Neuronal stem cell (in vitro differentiated cells): Measurements from ENCODE around the gene PHACTR4.

Source experiments
- DNase-seq: peaks from one replicate; pipeline ENCODE4 v3.0.0-alpha.2; 2013; ENCODE audit warnings: low spot score
- H2AFZ ChIP-seq: one replicate; pipeline ENCODE4 v1.6.1; 2013; ENCODE audit warnings: mild to moderate bottlenecking, low read length, inconsistent platforms
- H2AK5ac ChIP-seq: 2 replicates; pipeline ENCODE4 v1.6.1; 2013; ENCODE audit warnings: low read depth, mild to moderate bottlenecking, inconsistent platforms, low read length, moderate library complexity, mixed read lengths
- H2BK120ac ChIP-seq: 2 replicates; pipeline ENCODE4 v1.6.1; 2013; ENCODE audit warnings: low read depth, mild to moderate bottlenecking, inconsistent platforms, low read length, moderate library complexity, mixed read lengths
- H2BK12ac ChIP-seq: one replicate; pipeline ENCODE4 v1.6.1; 2013; ENCODE audit warnings: low read length, inconsistent platforms
- H2BK15ac ChIP-seq: 2 replicates; pipeline ENCODE4 v1.6.1; 2013; ENCODE audit warnings: mild to moderate bottlenecking, low read length, inconsistent platforms, mixed read lengths
- H2BK5ac ChIP-seq: one replicate; pipeline ENCODE4 v1.6.1; 2013; ENCODE audit warnings: inconsistent platforms, mild to moderate bottlenecking, low read length, moderate library complexity
- H3K14ac ChIP-seq: one replicate; pipeline ENCODE4 v1.6.1; 2013; ENCODE audit warnings: low read length, inconsistent platforms
- H3K18ac ChIP-seq: 2 replicates; pipeline ENCODE4 v1.6.1; 2013; ENCODE audit warnings: low read length, inconsistent platforms
- H3K23ac ChIP-seq: 2 replicates; pipeline ENCODE4 v1.6.1; 2013; ENCODE audit warnings: low read depth, mild to moderate bottlenecking, mixed read lengths, low read length, inconsistent platforms; ENCODE audit not compliant: poor library complexity
- H3K27ac ChIP-seq: replicated peaks from 3 replicates; pipeline ENCODE4 v1.5.1; 2013; ENCODE audit warnings: low read length, inconsistent platforms
- H3K27me3 ChIP-seq, 3 experiments: 2 replicates each; pipeline ENCODE4 v1.6.1; 2013; ENCODE audit warnings: low read length in 3 of 3, mild to moderate bottlenecking in 2 of 3, inconsistent platforms in 1 of 3, low read depth in 1 of 3, mixed read lengths in 1 of 3, moderate library complexity in 1 of 3; ENCODE audit not compliant: control insufficient read depth in 3 of 3, insufficient read depth in 3 of 3
- H3K36me3 ChIP-seq, 2 donors: replicated peaks in 1 of 2; 2 replicates each; pipeline ENCODE4 v1.6.1; 2013; ENCODE audit warnings: low read length in 2 of 2; ENCODE audit not compliant: control insufficient read depth in 2 of 2, insufficient read depth in 2 of 2
- H3K4ac ChIP-seq: 2 replicates; pipeline ENCODE4 v1.6.1; 2013; ENCODE audit warnings: inconsistent platforms, mild to moderate bottlenecking, low read length, moderate library complexity
- H3K4me1 ChIP-seq, 2 donors: 1 replicate in 1 of 2; 2 replicates in 1 of 2; pipeline ENCODE4 v1.6.1; 2013; ENCODE audit warnings: low read length in 2 of 2, low read depth in 1 of 2; ENCODE audit not compliant: control insufficient read depth in 2 of 2, insufficient read depth in 1 of 2
- H3K4me2 ChIP-seq: one replicate; pipeline ENCODE4 v1.6.1; 2013; ENCODE audit warnings: mild to moderate bottlenecking, low read length, inconsistent platforms; ENCODE audit not compliant: insufficient read depth, poor library complexity, severe bottlenecking
- H3K4me3 ChIP-seq, 2 donors: 2 replicates each; pipeline ENCODE4 v1.5.1; 2013; ENCODE audit warnings: low read length in 2 of 2, mild to moderate bottlenecking in 2 of 2, inconsistent platforms in 1 of 2, moderate library complexity in 1 of 2
- H3K79me1 ChIP-seq: one replicate; pipeline ENCODE4 v1.6.1; 2013; ENCODE audit warnings: low read depth, mild to moderate bottlenecking, inconsistent platforms, low read length, moderate library complexity
- H3K9ac ChIP-seq: one replicate; pipeline ENCODE4 v1.6.1; 2013; ENCODE audit warnings: mild to moderate bottlenecking, low read depth, low read length, inconsistent platforms; ENCODE audit not compliant: poor library complexity
- H3K9me3 ChIP-seq, 2 donors: replicated peaks in 1 of 2; 2 replicates each; pipeline versions ENCODE3 to v1.6.1; 2013; ENCODE audit warnings: low read length in 2 of 2, mild to moderate bottlenecking in 2 of 2, inconsistent platforms in 1 of 2, low read depth in 1 of 2, mixed read lengths in 1 of 2, moderate library complexity in 1 of 2; ENCODE audit not compliant: control insufficient read depth in 2 of 2, insufficient read depth in 1 of 2
- H4K8ac ChIP-seq: one replicate; pipeline ENCODE4 v1.6.1; 2013; ENCODE audit warnings: low read depth, mild to moderate bottlenecking, inconsistent platforms, low read length, moderate library complexity
- H4K91ac ChIP-seq: one replicate; pipeline ENCODE4 v1.6.1; 2013; ENCODE audit warnings: low read length, low read depth, mild to moderate bottlenecking, inconsistent platforms; ENCODE audit not compliant: poor library complexity
- WGBS, 2 donors: extraction: QIAGEN DNeasy Blood & Tissue Kit; methylation state at CpG; one replicate each; pipeline ENCODE4 v1.1.7; 2013; ENCODE audit warnings: missing lambda C conversion rate in 2 of 2, mixed read lengths in 1 of 2; ENCODE audit not compliant: insufficient read length in 2 of 2, insufficient replicate concordance in 1 of 2; ENCODE audit errors: extremely low coverage in 2 of 2; 5-methylcytosine and 5-hydroxymethylcytosine counted together

Gene PHACTR4

DNA sequence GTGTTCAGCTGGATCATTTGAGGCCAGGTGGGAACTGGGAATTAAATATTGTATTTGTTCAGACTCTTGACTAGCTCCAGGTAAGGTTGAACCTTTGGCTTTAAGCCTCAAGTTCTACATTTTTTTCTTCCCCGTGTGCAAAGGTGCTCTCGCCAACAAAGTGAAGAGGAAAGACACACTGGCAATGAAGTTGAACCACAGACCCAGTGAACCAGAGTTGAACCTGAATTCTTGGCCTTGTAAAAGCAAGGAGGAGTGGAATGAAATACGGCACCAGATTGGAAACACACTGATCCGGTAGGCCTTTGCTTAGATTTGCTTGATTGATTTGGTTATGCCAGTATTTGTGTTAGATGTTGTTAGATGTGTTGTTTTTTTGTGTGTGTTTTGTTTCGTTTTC is 110.8 kb downstream of the PHACTR4 start:
- no peak overlapping the region for H2AFZ ChIP-seq
- H4K8ac ChIP-seq: no peak overlapping the region
- H3K27ac ChIP-seq: no peak overlapping the region
- H2BK5ac ChIP-seq: no peak overlapping the region
- no peak overlapping the region for H3K14ac ChIP-seq
- H4K91ac ChIP-seq: no peak overlapping the region
- H2BK15ac ChIP-seq: no peak overlapping the region
- H3K23ac ChIP-seq: no peak overlapping the region
- peaks cover 25 to 96% of the 10 kb centered on the region in 2 donors for H3K36me3 ChIP-seq
- no peaks in the 10 kb centered on the region for H3K27me3 ChIP-seq
- no peak overlapping the region for H2BK12ac ChIP-seq
- no peak overlapping the region for H3K9ac ChIP-seq
- H3K4me3 ChIP-seq: no peak overlapping the region
- H3K18ac ChIP-seq: no peak overlapping the region
- no peak overlapping the region for H3K4me2 ChIP-seq
- no CpG with 5 or more reads among the region's 5 CpGs for WGBS, 2 donors
- no peak overlapping the region for H3K4ac ChIP-seq
- no peaks in the 10 kb centered on the region for H3K9me3 ChIP-seq
- H3K4me1 ChIP-seq: no peaks in the 10 kb centered on the region
- no peaks in the 10 kb centered on the region for H3K79me1 ChIP-seq
- no peak for DNase-seq
- no peak overlapping the region for H2BK120ac ChIP-seq
- H2AK5ac ChIP-seq: no peak overlapping the region

DNA sequence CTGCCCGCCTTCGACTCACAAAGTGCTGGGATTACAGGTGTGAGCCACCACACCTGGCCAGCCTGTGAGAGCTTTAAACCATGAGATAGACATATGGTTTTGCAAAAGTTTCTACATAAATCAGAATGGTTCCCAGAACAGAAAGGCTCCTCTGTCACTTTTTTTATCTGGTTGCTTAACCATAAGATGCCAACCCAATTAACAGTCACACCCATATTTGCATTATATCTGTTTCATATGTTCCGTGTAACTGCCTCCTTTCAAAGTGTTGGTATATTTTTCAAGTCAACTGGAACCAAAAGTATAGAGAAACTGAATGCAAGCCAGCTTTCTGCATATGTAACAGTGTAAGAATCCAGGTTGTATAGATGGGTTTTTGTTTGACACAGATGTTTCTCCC is 112.6 kb downstream of the PHACTR4 start:
- Histone ChIP-seq H3K4me1 (no peaks in the 10 kb centered on the region), H3K4me3 (no peak overlapping the region), H3K9ac (no peak overlapping the region), H3K27me3 (no peaks in the 10 kb centered on the region), H2BK15ac (no peak overlapping the region), H3K36me3 (peaks cover 23 to 92% of the 10 kb centered on the region in 2 donors), H3K27ac (no peak overlapping the region), H2AFZ (no peak overlapping the region), H3K18ac (no peak overlapping the region), H2BK120ac (no peak overlapping the region), H3K23ac (no peak overlapping the region), H4K8ac (no peak overlapping the region), H3K9me3 (no peaks in the 10 kb centered on the region), H3K4me2 (no peak overlapping the region), H3K14ac (no peak overlapping the region), H2BK12ac (no peak overlapping the region), H3K4ac (no peak overlapping the region), H2BK5ac (no peak overlapping the region), H2AK5ac (no peak overlapping the region), H4K91ac (no peak overlapping the region), H3K79me1 (no peaks in the 10 kb centered on the region)
- no peak for DNase-seq
- WGBS, 2 donors: no CpG with 5 or more reads among the region's 3 CpGs

DNA sequence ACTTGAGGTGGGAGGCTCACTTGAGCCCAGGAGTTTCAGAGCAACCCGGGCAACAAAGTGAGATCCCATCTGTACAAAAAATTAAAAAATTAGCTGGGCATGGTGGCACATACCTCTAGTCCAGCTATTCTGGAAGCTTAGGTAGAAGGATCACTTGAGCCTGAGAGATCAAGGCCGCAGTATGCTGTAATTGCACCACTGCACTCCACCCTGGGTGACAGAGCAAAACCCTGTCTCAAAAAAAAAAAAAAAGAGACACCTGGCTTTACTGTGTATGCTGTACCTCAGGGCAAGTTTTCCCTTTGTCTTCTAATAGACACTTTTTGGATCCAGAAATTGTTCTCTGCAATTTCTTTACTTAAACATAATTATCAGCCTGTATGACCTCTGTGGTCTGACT is 113.2 kb downstream of the PHACTR4 start:
- Histone ChIP-seq H3K4me2 (no peak overlapping the region), H3K4me1 (no peaks in the 10 kb centered on the region), H3K27ac (no peak overlapping the region), H2BK15ac (no peak overlapping the region), H4K91ac (no peak overlapping the region), H2BK12ac (no peak overlapping the region), H3K9me3 (no peaks in the 10 kb centered on the region), H3K27me3 (no peaks in the 10 kb centered on the region), H2AFZ (no peak overlapping the region), H3K4ac (no peak overlapping the region), H3K36me3 (peaks cover 20 to 91% of the 10 kb centered on the region in 2 donors), H3K4me3 (no peak overlapping the region), H3K18ac (no peak overlapping the region), H2AK5ac (no peak overlapping the region), H3K9ac (no peak overlapping the region), H4K8ac (no peak overlapping the region), H2BK5ac (no peak overlapping the region), H3K14ac (no peak overlapping the region), H3K23ac (no peak overlapping the region), H2BK120ac (no peak overlapping the region), H3K79me1 (no peaks in the 10 kb centered on the region)
- no CpG with 5 or more reads among the region's 2 CpGs for WGBS, 2 donors
- no peak for DNase-seq

DNA sequence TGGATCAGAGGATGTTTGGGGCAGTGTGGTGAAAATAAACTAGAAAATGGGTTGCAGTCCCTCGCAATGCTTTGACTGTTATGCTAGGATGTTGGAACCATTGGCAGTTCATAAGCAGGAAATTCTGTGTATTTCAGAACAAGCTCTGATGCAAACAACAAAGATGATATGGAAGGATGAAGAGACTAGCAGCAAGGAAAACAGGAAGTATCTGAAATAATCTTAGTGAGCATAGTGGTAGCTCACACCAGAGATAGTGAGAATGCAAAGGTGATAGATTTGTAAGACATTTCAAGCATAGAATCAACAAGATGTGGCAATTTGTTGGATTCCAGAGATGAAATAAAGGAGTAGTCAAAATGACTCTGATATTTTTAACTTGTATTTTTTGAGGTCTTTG is 125.2 kb downstream of the PHACTR4 start:
- Histone ChIP-seq H4K8ac (no peak overlapping the region), H3K23ac (no peak overlapping the region), H3K27me3 (no peaks in the 10 kb centered on the region), H3K4me1 (no peaks in the 10 kb centered on the region), H4K91ac (no peak overlapping the region), H2BK120ac (no peak overlapping the region), H3K4me3 (no peak overlapping the region), H3K27ac (no peak overlapping the region), H3K14ac (no peak overlapping the region), H2AK5ac (no peak overlapping the region), H3K4me2 (no peak overlapping the region), H2AFZ (no peak overlapping the region), H3K18ac (no peak overlapping the region), H3K36me3 (peaks cover 22 to 91% of the 10 kb centered on the region in 2 donors), H3K4ac (no peak overlapping the region), H2BK15ac (no peak overlapping the region), H3K79me1 (no peaks in the 10 kb centered on the region), H2BK5ac (no peak overlapping the region), H3K9ac (no peak overlapping the region), H3K9me3 (no peaks in the 10 kb centered on the region), H2BK12ac (no peak overlapping the region)
- no peak for DNase-seq
- no CpG with 5 or more reads among the region's 1 CpG for WGBS, 2 donors
